ENCODE data around the gene EMC9.

DNA sequence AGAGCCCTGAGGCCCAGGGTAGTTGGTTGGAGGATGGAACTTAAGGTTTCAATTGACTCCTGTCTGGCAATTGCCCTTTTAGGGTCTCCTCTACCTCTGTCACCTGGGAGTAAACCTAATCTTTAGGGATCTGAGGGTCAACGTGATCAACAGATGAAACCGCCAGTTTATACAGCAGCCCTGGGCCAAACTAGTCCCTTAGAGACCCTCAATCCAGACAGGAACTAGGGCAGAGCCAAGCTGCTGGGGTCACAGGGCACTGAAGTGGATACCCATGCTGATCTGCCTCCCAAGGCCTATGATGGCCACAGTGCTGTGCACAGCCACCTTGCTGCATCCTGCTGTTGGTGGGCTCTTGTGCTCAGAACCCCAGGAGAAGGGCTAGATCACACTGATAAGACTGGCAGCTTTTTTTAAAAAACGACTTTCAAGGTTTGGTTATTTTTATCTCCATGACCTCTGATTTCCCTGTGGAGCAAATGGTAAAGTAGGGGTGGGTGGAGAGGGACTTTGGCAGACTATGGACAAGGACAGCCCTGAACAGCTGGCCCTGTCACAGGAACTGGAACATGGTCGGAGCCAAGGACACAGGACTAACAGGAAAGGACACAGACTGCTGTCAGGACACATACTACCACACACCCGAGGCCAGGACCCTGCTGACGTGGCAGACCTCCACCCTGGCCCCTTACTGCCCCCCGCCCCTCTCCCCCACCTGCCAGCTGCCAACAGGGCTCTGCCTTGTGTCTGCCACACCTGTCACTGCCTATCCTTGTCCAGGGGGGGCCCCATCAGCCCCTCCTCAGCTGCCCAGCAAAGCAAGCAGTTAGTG, 10.5 kb downstream of the EMC9 start:
- TF ChIP-seq RAD21 (IDR thresholded peaks at IDR 0.05; ENCODE audit: low read depth) (no peak), SP1 (IDR thresholded peaks at IDR 0.05; ENCODE audit: low read depth) (no peak), EGR1 (IDR thresholded peaks at IDR 0.05; ENCODE audit: low read depth) (no peak), SIN3A (IDR thresholded peaks at IDR 0.05; ENCODE audit: low read depth) (no peak), EZH2 (IDR thresholded peaks at IDR 0.05) (no peak)
- TF ChIP-seq, protein P1, sequence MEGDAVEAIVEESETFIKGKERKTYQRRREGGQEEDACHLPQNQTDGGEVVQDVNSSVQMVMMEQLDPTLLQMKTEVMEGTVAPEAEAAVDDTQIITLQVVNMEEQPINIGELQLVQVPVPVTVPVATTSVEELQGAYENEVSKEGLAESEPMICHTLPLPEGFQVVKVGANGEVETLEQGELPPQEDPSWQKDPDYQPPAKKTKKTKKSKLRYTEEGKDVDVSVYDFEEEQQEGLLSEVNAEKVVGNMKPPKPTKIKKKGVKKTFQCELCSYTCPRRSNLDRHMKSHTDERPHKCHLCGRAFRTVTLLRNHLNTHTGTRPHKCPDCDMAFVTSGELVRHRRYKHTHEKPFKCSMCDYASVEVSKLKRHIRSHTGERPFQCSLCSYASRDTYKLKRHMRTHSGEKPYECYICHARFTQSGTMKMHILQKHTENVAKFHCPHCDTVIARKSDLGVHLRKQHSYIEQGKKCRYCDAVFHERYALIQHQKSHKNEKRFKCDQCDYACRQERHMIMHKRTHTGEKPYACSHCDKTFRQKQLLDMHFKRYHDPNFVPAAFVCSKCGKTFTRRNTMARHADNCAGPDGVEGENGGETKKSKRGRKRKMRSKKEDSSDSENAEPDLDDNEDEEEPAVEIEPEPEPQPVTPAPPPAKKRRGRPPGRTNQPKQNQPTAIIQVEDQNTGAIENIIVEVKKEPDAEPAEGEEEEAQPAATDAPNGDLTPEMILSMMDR (IDR thresholded peaks at IDR 0.05 in 2 of 3, conservative IDR thresholded peaks at IDR 0.05 in 1 of 3; ENCODE audit: borderline replicate concordance in 1 of 3, insufficient read depth in 1 of 3, low read depth in 2 of 3, low read length in 2 of 3), result no peak
